ENCODE data around the gene ALG12.

GRCh38 chr22:49886346-49887063, 31.7 kb downstream of the ALG12 start:
- no peak for TF ChIP-seq CTCF (IDR thresholded peaks at IDR 0.05)
- no peak for TF ChIP-seq PRDM15 (CRISPR knock-in tag; IDR thresholded peaks at IDR 0.05)
- TF ChIP-seq ZBTB21 (CRISPR knock-in tag; IDR thresholded peaks at IDR 0.05; ENCODE audit: borderline replicate concordance): no peak
- TF ChIP-seq ZNF317 (CRISPR knock-in tag; IDR thresholded peaks at IDR 0.05; ENCODE audit: borderline replicate concordance, low read depth): no peak
- no peak for TF ChIP-seq USF1 (CRISPR knock-in tag; IDR thresholded peaks at IDR 0.05)
- no peak for TF ChIP-seq ATF3 (CRISPR knock-in tag; conservative IDR thresholded peaks at IDR 0.05)
- TF ChIP-seq ARID4B (CRISPR knock-in tag; IDR thresholded peaks at IDR 0.05; ENCODE audit: borderline replicate concordance): no peak
- TF ChIP-seq IRF2 (CRISPR knock-in tag; IDR thresholded peaks at IDR 0.05; ENCODE audit: borderline replicate concordance, low read depth): no peak

All from WTC11 (cell line).